ENCODE results near the gene NALCN.

Gene NALCN

GRCh38 chr13:101452519-101453485, 36.5 kb upstream of the NALCN start, which contains the start of gene ITGBL1:
ITGBL1 (plus strand) TSS chr13:101452675; CDS start chr13:101452834, 159 bp downstream.
- peak; percentile 17 for DNase-seq (ENCODE audit: low read depth)
- TF ChIP-seq, protein P1, sequence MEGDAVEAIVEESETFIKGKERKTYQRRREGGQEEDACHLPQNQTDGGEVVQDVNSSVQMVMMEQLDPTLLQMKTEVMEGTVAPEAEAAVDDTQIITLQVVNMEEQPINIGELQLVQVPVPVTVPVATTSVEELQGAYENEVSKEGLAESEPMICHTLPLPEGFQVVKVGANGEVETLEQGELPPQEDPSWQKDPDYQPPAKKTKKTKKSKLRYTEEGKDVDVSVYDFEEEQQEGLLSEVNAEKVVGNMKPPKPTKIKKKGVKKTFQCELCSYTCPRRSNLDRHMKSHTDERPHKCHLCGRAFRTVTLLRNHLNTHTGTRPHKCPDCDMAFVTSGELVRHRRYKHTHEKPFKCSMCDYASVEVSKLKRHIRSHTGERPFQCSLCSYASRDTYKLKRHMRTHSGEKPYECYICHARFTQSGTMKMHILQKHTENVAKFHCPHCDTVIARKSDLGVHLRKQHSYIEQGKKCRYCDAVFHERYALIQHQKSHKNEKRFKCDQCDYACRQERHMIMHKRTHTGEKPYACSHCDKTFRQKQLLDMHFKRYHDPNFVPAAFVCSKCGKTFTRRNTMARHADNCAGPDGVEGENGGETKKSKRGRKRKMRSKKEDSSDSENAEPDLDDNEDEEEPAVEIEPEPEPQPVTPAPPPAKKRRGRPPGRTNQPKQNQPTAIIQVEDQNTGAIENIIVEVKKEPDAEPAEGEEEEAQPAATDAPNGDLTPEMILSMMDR (IDR thresholded peaks at IDR 0.05; ENCODE audit: low read length, missing control alignments): no peak
- peak within 1 kb of the TSS; percentile 46 for H3K4me3 ChIP-seq (replicated peaks; ENCODE audit: low read depth, low read length)

GRCh38 chr13:101451641-101452040, 35.3 kb upstream of the NALCN start:
- TF ChIP-seq, protein P1 (IDR thresholded peaks at IDR 0.05; ENCODE audit: low read length, missing control alignments): no peak
- no peak for DNase-seq (ENCODE audit: low read depth)
- H3K4me3 ChIP-seq (replicated peaks; ENCODE audit: low read depth, low read length): no peak overlapping the region

GRCh38 chr13:101450749-101451130, 34.4 kb upstream of the NALCN start:
- no peak overlapping the region for H3K4me3 ChIP-seq (replicated peaks; ENCODE audit: low read depth, low read length)
- no peak for DNase-seq (ENCODE audit: low read depth)
- TF ChIP-seq, protein P1 (IDR thresholded peaks at IDR 0.05; ENCODE audit: low read length, missing control alignments): no peak

DNA sequence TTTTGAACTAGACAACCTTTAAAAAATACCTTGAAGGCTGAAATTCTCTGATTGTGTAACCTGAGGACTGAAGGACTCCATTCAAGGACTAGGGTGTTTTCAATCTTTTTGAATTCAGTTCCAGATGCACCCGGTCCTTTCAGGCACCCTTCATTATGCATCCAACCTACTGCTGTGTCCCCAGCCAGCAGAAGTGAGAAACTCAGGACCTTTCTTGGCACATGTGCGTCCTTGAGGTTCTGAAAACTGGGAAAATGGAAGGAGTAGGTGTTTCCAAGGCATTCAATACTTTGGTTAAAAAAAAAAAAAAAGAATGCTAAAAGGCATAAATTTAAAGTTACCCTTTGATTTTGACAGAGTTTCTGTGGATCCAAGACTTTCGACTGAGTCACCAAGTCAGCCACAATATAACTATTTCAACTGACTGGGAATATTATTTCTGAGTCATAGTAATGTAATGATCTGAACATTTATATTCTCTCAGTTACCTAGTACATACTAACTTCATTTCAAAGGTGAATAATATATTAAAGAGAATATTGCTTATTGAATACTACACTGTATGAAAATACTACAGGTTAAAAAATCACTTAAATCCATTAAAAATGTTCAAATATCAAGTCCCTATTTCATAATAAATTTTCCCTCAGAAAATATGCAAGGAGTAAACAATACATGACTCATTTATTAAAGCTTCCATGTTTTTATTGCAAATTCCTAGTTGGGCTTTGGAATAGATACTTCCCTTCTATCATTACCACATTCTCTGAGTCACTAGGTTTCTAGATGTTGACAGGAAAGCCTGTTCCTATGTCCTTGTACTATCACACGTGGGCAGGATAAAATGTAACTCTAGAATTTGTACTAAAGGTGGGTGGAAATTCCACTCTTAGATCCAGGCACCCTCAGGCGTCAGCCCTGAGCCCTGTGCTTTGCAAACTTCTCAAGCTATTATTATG, 33.8 kb upstream of the NALCN start:
- DNase-seq (ENCODE audit: low read depth): peak; percentile 84
- TF ChIP-seq, protein P1 (IDR thresholded peaks at IDR 0.05; ENCODE audit: low read length, missing control alignments): no peak
- no peak overlapping the region for H3K4me3 ChIP-seq (replicated peaks; ENCODE audit: low read depth, low read length)

- TF ChIP-seq, protein P1 (IDR thresholded peaks at IDR 0.05; ENCODE audit: low read length, missing control alignments): no peak
- DNase-seq (ENCODE audit: low read depth): peak; percentile 14
- no peak overlapping the region for H3K4me3 ChIP-seq (replicated peaks; ENCODE audit: low read depth, low read length)
Measured at GRCh38 chr13:101447852-101448251, 31.5 kb upstream of the NALCN start.

DNA sequence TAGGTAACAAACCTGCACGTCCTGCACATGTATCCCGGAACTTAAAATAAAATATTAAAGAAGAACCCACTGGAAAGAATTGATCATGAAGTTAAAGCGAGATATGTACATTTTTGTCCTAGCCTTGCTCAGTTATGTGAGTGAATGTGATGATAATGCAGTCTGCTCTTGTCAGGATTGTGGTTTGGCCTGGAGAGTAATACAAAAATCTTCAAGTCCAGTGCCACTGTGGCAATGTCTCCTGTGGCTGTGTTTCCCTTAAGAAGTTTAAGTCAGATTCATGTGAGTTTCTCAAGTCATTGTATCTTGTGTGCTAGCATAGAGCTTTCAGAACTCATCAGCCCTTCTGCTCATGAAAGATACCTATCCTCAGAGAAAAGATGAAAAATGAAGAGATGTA, 18.2 kb upstream of the NALCN start:
- DNase-seq (ENCODE audit: low read depth): no peak
- TF ChIP-seq, protein P1 (IDR thresholded peaks at IDR 0.05; ENCODE audit: low read length, missing control alignments): no peak
- no peak overlapping the region for H3K4me3 ChIP-seq (replicated peaks; ENCODE audit: low read depth, low read length)

Measured in fibroblast of pulmonary artery (primary cell).